Small intestine (tissue), 7 donors: ENCODE data around the gene BACH2. TPM values are rescaled to one million over a fixed set of nuclear protein-coding genes. Genes with fewer than 3 reads are reported as not detected.

ENCODE experiments used
- DNase-seq, 2 donors: peaks; one replicate each; pipeline versions ENCODE4 v3.0.0 to v3.0.0-alpha.2; 2013
- FAIRE-seq: peaks from 2 replicates; lab custom pipeline; 2012; peaks lifted over from hg19 to GRCh38; lab: Jason Lieb, UNC
- H3K27ac ChIP-seq, 3 donors: one replicate each; pipeline ENCODE4 v1.5.1; 2013; ENCODE audit warnings: low read length in 2 of 3, mild to moderate bottlenecking in 2 of 3, control low read depth in 1 of 3, inconsistent platforms in 1 of 3, low read depth in 1 of 3, moderate library complexity in 1 of 3
- H3K27me3 ChIP-seq, 3 donors: one replicate each; pipeline ENCODE4 v1.6.1; 2013; ENCODE audit warnings: low read length in 3 of 3, inconsistent platforms in 1 of 3; ENCODE audit not compliant: control insufficient read depth in 3 of 3, insufficient read depth in 3 of 3
- H3K36me3 ChIP-seq, 3 donors: one replicate each; pipeline ENCODE4 v1.6.1; 2013; ENCODE audit warnings: low read length in 3 of 3, inconsistent platforms in 1 of 3, low read depth in 1 of 3, mild to moderate bottlenecking in 1 of 3, moderate library complexity in 1 of 3; ENCODE audit not compliant: control insufficient read depth in 3 of 3, insufficient read depth in 2 of 3
- H3K4me1 ChIP-seq, 3 donors: one replicate each; pipeline ENCODE4 v1.6.1; 2013; ENCODE audit warnings: low read length in 2 of 3, inconsistent platforms in 1 of 3, low read depth in 1 of 3, mild to moderate bottlenecking in 1 of 3, moderate library complexity in 1 of 3; ENCODE audit not compliant: control insufficient read depth in 3 of 3, insufficient read depth in 2 of 3
- H3K4me3 ChIP-seq, 3 donors: one replicate each; pipeline ENCODE4 v1.5.1; 2013; ENCODE audit warnings: low read length in 3 of 3, control low read depth in 1 of 3, inconsistent platforms in 1 of 3, low read depth in 1 of 3, mild to moderate bottlenecking in 1 of 3, moderate library complexity in 1 of 3
- H3K9me3 ChIP-seq, 2 donors: one replicate each; pipeline ENCODE4 v1.6.1; 2013; ENCODE audit warnings: low read depth in 1 of 2, low read length in 1 of 2; ENCODE audit not compliant: control insufficient read depth in 2 of 2, insufficient read depth in 1 of 2
- WGBS, 3 donors: extraction: QIAGEN DNeasy Blood & Tissue Kit; methylation state at CpG; one replicate each; pipeline ENCODE4 v1.1.7; 2013; 5-methylcytosine and 5-hydroxymethylcytosine counted together
- polyA plus RNA-seq, 4 donors: library from polyadenylated mRNA; stranded (reverse) in 3 of 4; unstranded in 1 of 4; fragments of 200-250 nt in 3 of 4; fragments of 120-200 nt in 1 of 4; gene quantifications; one replicate each; pipeline versions ENCODE4 v1.2.1 to v1.2.3, GENCODE V29; 2013
- donor health status: healthy with polysubstance abuse.
- donor health status: control.
- donor health status: control.
- donor health status: Bipolar disorder and iron deficiency.
- donor health status: healthy.

Gene BACH2
- polyA plus RNA-seq, 4 donors = under 0.01 to 1.4 (median 0.67) TPM; not detected in 1

DNA sequence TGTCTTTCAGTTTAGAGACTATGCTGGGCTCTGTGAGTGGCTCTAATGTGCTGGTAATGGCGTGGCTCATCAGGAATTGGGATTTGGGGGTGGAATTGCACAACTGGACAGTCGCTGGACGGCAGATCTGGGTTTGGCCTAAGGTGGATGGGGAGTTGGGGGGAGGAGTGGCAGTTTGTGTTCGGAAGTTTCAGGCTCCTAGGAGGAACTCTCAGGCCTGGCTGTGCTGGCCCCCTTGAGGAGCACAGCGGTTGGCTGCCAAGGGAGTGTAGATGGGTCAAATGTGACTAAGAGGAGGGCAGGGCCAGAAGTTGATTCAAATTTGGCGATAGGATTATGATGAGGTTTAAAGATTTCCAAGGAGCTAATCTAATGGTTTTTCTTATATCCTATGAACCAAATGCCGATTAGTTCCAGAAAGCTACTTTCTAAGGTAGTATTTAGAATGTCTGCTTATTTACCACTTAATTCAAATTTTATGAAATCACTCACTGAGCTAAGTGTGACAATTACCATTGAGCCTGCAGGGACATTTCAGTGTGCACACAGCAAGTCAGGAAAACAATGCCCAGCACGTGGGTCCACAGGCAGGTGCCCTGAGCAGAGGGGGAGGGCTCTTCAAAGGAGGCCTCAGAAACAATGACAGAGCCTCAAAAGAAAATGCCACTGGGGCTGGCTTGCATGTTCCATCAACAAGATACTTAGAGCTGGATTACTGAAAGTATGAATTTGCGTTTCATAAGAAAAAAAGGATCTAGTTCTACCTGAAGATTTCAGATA, 291.4 kb downstream of the BACH2 start:
- H3K27me3 ChIP-seq = no peaks in the 10 kb centered on the region
- H3K9me3 ChIP-seq = no peaks in the 10 kb centered on the region
- FAIRE-seq (no peak), DNase-seq (peak in 1 of 2 donors; percentile 7)
- no peak overlapping the region for H3K27ac ChIP-seq
- H3K36me3 ChIP-seq = no peaks in the 10 kb centered on the region
- 52 to 83% (median 62%) methylated on average over 9 of the region's 9 CpGs for WGBS, 3 donors
- H3K4me1 ChIP-seq = no peaks in the 10 kb centered on the region
- no peak overlapping the region for H3K4me3 ChIP-seq

DNA sequence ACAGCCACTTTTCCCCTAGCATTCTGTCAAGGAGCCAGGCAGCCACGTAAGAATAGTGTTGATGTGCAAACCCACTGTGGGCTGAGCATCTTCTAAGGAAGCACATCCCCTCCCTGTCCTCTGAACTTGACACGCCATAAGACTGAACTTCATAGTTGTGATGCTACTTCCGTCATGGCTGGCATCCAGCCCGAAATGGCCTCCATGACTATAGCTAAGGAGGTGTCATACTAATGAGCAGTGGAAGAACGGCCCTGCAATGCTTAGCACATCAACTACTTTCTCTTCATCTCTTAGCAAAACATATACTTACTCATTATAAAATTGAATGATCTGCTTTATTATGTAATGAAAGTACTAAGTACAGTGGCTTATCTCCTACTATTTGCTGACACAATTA, 292.1 kb downstream of the BACH2 start:
- FAIRE-seq = no peak
- Histone ChIP-seq H3K27me3 (no peaks in the 10 kb centered on the region), H3K27ac (no peak overlapping the region), H3K4me1 (no peaks in the 10 kb centered on the region), H3K9me3 (no peaks in the 10 kb centered on the region), H3K36me3 (no peaks in the 10 kb centered on the region), H3K4me3 (no peak overlapping the region)
- WGBS, 3 donors = 36 to 81% (median 46%) methylated on average over 5 of the region's 5 CpGs
- DNase-seq = peak in 1 of 2 donors; percentile 74

GRCh38 chr6:90003941-90004340, 292.7 kb downstream of the BACH2 start:
- no peaks in the 10 kb centered on the region for H3K36me3 ChIP-seq
- H3K9me3 ChIP-seq = no peaks in the 10 kb centered on the region
- H3K4me1 ChIP-seq = no peaks in the 10 kb centered on the region
- H3K4me3 ChIP-seq = no peak overlapping the region
- H3K27me3 ChIP-seq = no peaks in the 10 kb centered on the region
- WGBS, 3 donors = 74 to 88% (median 86%) methylated on average over 2 of the region's 2 CpGs
- no peak for DNase-seq
- no peak overlapping the region for H3K27ac ChIP-seq
- FAIRE-seq = no peak

DNA sequence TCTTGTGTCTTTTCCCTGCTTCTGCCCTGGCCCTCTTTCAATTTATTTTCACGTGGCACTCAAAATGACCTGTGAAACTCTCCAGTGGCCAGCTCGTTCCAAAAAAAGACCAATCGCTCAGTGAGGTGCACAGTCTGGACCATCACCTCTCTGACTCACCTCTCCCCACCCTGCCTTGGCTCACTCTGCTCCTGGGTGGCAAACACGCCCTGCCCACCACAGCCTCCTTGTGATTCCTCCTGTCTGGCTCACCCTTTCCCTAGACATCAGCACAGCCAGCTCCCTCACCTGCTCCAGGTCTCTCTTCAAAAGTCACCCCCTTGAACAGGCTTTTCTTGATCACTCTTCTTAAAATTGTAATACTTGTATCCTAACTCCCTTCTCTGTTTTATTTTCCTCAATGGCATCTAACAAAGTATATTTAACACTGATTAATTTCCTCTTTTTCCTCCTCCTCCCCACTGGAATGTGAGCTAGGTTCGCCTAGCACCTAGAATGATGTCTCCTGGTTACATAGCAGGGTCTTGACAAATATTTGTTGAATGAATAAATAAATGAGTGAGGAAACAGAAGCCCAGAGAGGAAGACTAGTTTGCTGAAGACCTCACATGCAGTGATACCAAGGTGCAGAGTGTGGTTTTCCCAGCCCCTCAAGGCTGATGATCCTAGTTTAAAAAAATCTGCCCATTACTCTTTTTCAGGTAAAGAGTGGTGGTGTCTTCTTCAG, 293.4 kb downstream of the BACH2 start:
- DNase-seq (no peak), FAIRE-seq (no peak)
- WGBS, 3 donors = 78 to 91% (median 83%) methylated on average over 5 of the region's 5 CpGs
- Histone ChIP-seq H3K4me1 (no peaks in the 10 kb centered on the region), H3K4me3 (no peak overlapping the region), H3K9me3 (no peaks in the 10 kb centered on the region), H3K36me3 (no peaks in the 10 kb centered on the region), H3K27me3 (no peaks in the 10 kb centered on the region), H3K27ac (no peak overlapping the region)

- no peak overlapping the region for H3K27ac ChIP-seq
- H3K36me3 ChIP-seq = no peaks in the 10 kb centered on the region
- DNase-seq (peak in 1 of 2 donors; percentile 27), FAIRE-seq (no peak)
- H3K4me1 ChIP-seq = no peaks in the 10 kb centered on the region
- H3K9me3 ChIP-seq = no peaks in the 10 kb centered on the region
- H3K4me3 ChIP-seq = no peak overlapping the region
- 83 to 89% (median 84%) methylated on average over 5 of the region's 5 CpGs for WGBS, 3 donors
- no peaks in the 10 kb centered on the region for H3K27me3 ChIP-seq
These were observed 295.5 kb downstream of the BACH2 start for GRCh38 chr6:90000864-90001731.

GRCh38 chr6:89999945-90000825, 296.5 kb downstream of the BACH2 start:
- Histone ChIP-seq H3K9me3 (no peaks in the 10 kb centered on the region), H3K4me3 (no peak overlapping the region), H3K36me3 (no peaks in the 10 kb centered on the region), H3K27ac (no peak overlapping the region), H3K4me1 (no peaks in the 10 kb centered on the region), H3K27me3 (no peaks in the 10 kb centered on the region)
- 82 to 92% (median 84%) methylated on average over 8 of the region's 8 CpGs for WGBS, 3 donors
- DNase-seq (no peak), FAIRE-seq (no peak)

DNA sequence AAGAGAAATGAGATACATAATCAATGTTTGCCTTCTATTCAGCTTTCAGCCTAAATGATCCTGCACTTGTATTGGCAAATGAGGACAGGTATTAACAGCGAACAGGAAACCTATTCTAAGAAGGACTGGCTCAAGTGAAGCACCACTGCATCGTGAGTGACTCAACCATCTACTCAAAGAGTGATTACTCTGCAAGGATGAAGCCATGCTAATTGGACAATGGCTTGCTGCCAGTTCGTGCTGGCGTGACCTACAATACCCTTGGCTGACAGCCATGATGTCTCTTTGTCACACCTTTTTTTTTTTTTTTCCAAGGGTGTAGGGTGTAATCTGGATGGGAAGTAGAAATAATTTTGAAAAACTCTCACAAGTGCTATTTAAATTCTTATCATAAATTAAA, 297.5 kb downstream of the BACH2 start:
- FAIRE-seq (no peak), DNase-seq (peak in 1 of 2 donors; percentile 81)
- Histone ChIP-seq H3K9me3 (no peaks in the 10 kb centered on the region), H3K27ac (no peak overlapping the region), H3K36me3 (no peaks in the 10 kb centered on the region), H3K4me3 (no peak overlapping the region), H3K4me1 (no peaks in the 10 kb centered on the region), H3K27me3 (no peaks in the 10 kb centered on the region)
- 17 to 45% (median 33%) methylated on average over 4 of the region's 4 CpGs for WGBS, 3 donors
